Trophoblast cell (in vitro differentiated cells and primary cell): Measurements from ENCODE around the gene PGLYRP4.
A peak's percentile ranks its signal among the peaks of the same experiment; 100 is the strongest.

Experiments used
- DNase-seq, 2 donors: peaks; one replicate each; pipeline ENCODE4 v3.0.0-alpha.2; 2016
- H2AFZ ChIP-seq: 2 replicates; pipeline ENCODE4 v1.6.1; 2013; ENCODE audit warnings: low read length, moderate library complexity, mild to moderate bottlenecking; ENCODE audit not compliant: insufficient read depth, poor library complexity
- H2AK5ac ChIP-seq: 2 replicates; pipeline ENCODE4 v1.6.1; 2013; ENCODE audit warnings: mild to moderate bottlenecking, low read length
- H2BK120ac ChIP-seq: 2 replicates; pipeline ENCODE4 v1.6.1; 2013; ENCODE audit warnings: low read length, mild to moderate bottlenecking, moderate library complexity; ENCODE audit not compliant: insufficient read depth, poor library complexity
- H2BK12ac ChIP-seq: 2 replicates; pipeline ENCODE4 v1.6.1; 2013; ENCODE audit warnings: mild to moderate bottlenecking, low read length, moderate library complexity
- H2BK5ac ChIP-seq: 2 replicates; pipeline ENCODE4 v1.6.1; 2013; ENCODE audit warnings: low read length, low read depth, moderate library complexity, mild to moderate bottlenecking; ENCODE audit not compliant: poor library complexity
- H3K14ac ChIP-seq: 2 replicates; pipeline ENCODE4 v1.6.1; 2013; ENCODE audit warnings: mild to moderate bottlenecking, low read length
- H3K18ac ChIP-seq: 2 replicates; pipeline ENCODE4 v1.6.1; 2013; ENCODE audit warnings: mild to moderate bottlenecking, low read length
- H3K23ac ChIP-seq: 2 replicates; pipeline ENCODE4 v1.6.1; 2013; ENCODE audit warnings: low read length
- H3K27ac ChIP-seq: 2 replicates; pipeline ENCODE4 v1.5.1; 2013; ENCODE audit warnings: low read depth, mild to moderate bottlenecking, inconsistent platforms, low read length, moderate library complexity
- H3K27me3 ChIP-seq: 2 replicates; pipeline ENCODE4 v1.6.1; 2013; ENCODE audit warnings: inconsistent platforms, mild to moderate bottlenecking, low read length, moderate library complexity; ENCODE audit not compliant: insufficient read depth
- H3K36me3 ChIP-seq, 2 experiments: 1 replicate in 1 of 2; 2 replicates in 1 of 2; pipeline ENCODE4 v1.6.1; 2013; ENCODE audit warnings: low read length in 2 of 2, mild to moderate bottlenecking in 2 of 2, moderate library complexity in 1 of 2; ENCODE audit not compliant: insufficient read depth in 2 of 2, control insufficient read depth in 1 of 2
- H3K4ac ChIP-seq: 2 replicates; pipeline ENCODE4 v1.6.1; 2013; ENCODE audit warnings: low read depth, mild to moderate bottlenecking, low read length, moderate library complexity
- H3K4me1 ChIP-seq, 2 experiments: 1 replicate in 1 of 2; 2 replicates in 1 of 2; pipeline ENCODE4 v1.6.1; 2013; ENCODE audit warnings: low read length in 2 of 2, mild to moderate bottlenecking in 2 of 2, moderate library complexity in 1 of 2; ENCODE audit not compliant: insufficient read depth in 2 of 2, control insufficient read depth in 1 of 2
- H3K4me2 ChIP-seq: 2 replicates; pipeline ENCODE4 v1.6.1; 2013; ENCODE audit warnings: inconsistent platforms, mild to moderate bottlenecking, low read length, moderate library complexity
- H3K4me3 ChIP-seq: 2 replicates; pipeline ENCODE4 v1.5.1; 2013; ENCODE audit warnings: mild to moderate bottlenecking, low read depth, low read length, inconsistent platforms
- H3K79me1 ChIP-seq: one replicate; pipeline ENCODE4 v1.6.1; 2013; ENCODE audit warnings: low read length
- H3K79me2 ChIP-seq: 2 replicates; pipeline ENCODE4 v1.6.1; 2013; ENCODE audit warnings: low read length, mild to moderate bottlenecking; ENCODE audit not compliant: control insufficient read depth, insufficient read depth, poor library complexity
- H3K9ac ChIP-seq: 2 replicates; pipeline ENCODE4 v1.6.1; 2013; ENCODE audit warnings: mild to moderate bottlenecking, low read length
- H3K9me3 ChIP-seq: 2 replicates; pipeline ENCODE4 v1.6.1; 2013; ENCODE audit warnings: low read depth, mild to moderate bottlenecking, control low read depth, inconsistent platforms, low read length; ENCODE audit not compliant: insufficient read depth
- H4K12ac ChIP-seq: 2 replicates; pipeline ENCODE4 v1.6.1; 2013; ENCODE audit warnings: low read depth, mild to moderate bottlenecking, low read length, moderate library complexity
- H4K8ac ChIP-seq: 2 replicates; pipeline ENCODE4 v1.6.1; 2013; ENCODE audit warnings: low read depth, mild to moderate bottlenecking, low read length, moderate library complexity
- H4K91ac ChIP-seq: one replicate; pipeline ENCODE4 v1.6.1; 2013; ENCODE audit warnings: low read depth, mild to moderate bottlenecking, low read length, moderate library complexity
- WGBS: extraction: QIAGEN DNeasy Blood & Tissue Kit; methylation state at CpG from one replicate; pipeline ENCODE4 v1.1.7; 2013; ENCODE audit warnings: missing lambda C conversion rate; ENCODE audit not compliant: insufficient read length, insufficient coverage; ENCODE audit errors: extremely low coverage; 5-methylcytosine and 5-hydroxymethylcytosine counted together

PGLYRP4 gene

GRCh38 chr1:153343040-153343681 is 5.5 kb downstream of the PGLYRP4 start:
- peaks cover 14 to 31% of the 10 kb centered on the region in 2 experiments for H3K4me1 ChIP-seq
- no peak overlapping the region for H2AFZ ChIP-seq
- H3K23ac ChIP-seq, result no peak overlapping the region
- H4K12ac ChIP-seq, result no peak overlapping the region
- H3K4me2 ChIP-seq, result no peak overlapping the region
- H3K27ac ChIP-seq, result peak overlapping the region; percentile 42
- no peaks in the 10 kb centered on the region for H3K27me3 ChIP-seq
- H2BK12ac ChIP-seq, result no peak overlapping the region
- H3K4me3 ChIP-seq, result no peak overlapping the region
- no peak overlapping the region for H3K4ac ChIP-seq
- H2BK120ac ChIP-seq, result no peak overlapping the region
- DNase-seq, result no peak
- no peak overlapping the region for H3K14ac ChIP-seq
- no peaks in the 10 kb centered on the region for H3K9me3 ChIP-seq
- no peak overlapping the region for H4K8ac ChIP-seq
- no peak overlapping the region for H2AK5ac ChIP-seq
- no peaks in the 10 kb centered on the region for H3K36me3 ChIP-seq
- H3K9ac ChIP-seq, result no peak overlapping the region
- H3K18ac ChIP-seq, result peak overlapping the region; percentile 29
- no CpG with 5 or more reads among the region's 5 CpGs for WGBS
- H3K79me2 ChIP-seq, result no peaks in the 10 kb centered on the region
- peak overlapping the region; percentile 23 for H2BK5ac ChIP-seq
- peaks cover 5% of the 10 kb centered on the region for H3K79me1 ChIP-seq
- H4K91ac ChIP-seq, result peak overlapping the region; percentile 42

- Histone ChIP-seq H3K23ac (no peak overlapping the region), H2BK120ac (no peak overlapping the region), H4K12ac (no peak overlapping the region), H3K18ac (no peak overlapping the region), H3K9me3 (no peaks in the 10 kb centered on the region), H2BK12ac (no peak overlapping the region), H3K9ac (no peak overlapping the region), H3K27me3 (no peaks in the 10 kb centered on the region), H2AK5ac (no peak overlapping the region), H2AFZ (no peak overlapping the region), H3K4me2 (no peak overlapping the region), H3K36me3 (no peaks in the 10 kb centered on the region), H4K91ac (no peak overlapping the region), H3K4me1 (peaks cover 18 to 36% of the 10 kb centered on the region in 2 experiments), H4K8ac (no peak overlapping the region), H3K14ac (no peak overlapping the region), H3K27ac (no peak overlapping the region), H3K4ac (no peak overlapping the region), H3K79me1 (peaks cover 5% of the 10 kb centered on the region), H3K79me2 (no peaks in the 10 kb centered on the region), H2BK5ac (no peak overlapping the region), H3K4me3 (no peak overlapping the region)
- no peak for DNase-seq
- no CpG with 5 or more reads among the region's 3 CpGs for WGBS
Measured at GRCh38 chr1:153342178-153342577, 6.5 kb downstream of the PGLYRP4 start.

DNA sequence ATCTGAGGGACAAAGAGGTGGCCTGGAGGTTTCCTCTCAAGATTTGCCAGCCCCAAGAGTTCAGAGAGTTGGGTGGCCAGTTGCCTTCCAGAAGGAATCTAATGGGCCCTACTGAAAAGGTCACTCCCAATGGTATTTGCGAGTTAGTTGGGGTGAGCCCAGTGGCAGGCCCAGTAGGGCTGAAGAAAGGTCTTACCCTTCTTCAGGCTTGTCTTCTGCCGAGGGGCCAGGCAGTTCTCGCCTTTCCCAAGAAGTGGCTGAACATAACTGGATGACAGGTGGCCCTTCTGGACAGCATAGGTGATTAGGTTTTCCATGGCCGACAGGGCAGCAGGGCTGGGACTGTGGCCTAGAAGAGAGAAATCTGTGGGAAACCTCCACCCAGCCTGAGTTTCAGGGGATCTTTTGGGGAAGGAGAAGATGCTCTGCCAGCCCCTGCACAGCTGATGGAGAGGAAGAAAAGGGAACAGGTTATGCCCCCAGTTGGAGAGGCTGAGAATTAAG is 7.2 kb downstream of the PGLYRP4 start:
- Histone ChIP-seq H3K4me1 (peaks cover 18 to 36% of the 10 kb centered on the region in 2 experiments), H3K4ac (no peak overlapping the region), H4K12ac (no peak overlapping the region), H3K14ac (peak overlapping the region; percentile 17), H3K27me3 (no peaks in the 10 kb centered on the region), H3K4me3 (no peak overlapping the region), H2AK5ac (no peak overlapping the region), H3K4me2 (no peak overlapping the region), H3K23ac (no peak overlapping the region), H3K79me1 (peaks cover 5% of the 10 kb centered on the region), H3K79me2 (no peaks in the 10 kb centered on the region), H3K9me3 (no peaks in the 10 kb centered on the region), H3K18ac (peak overlapping the region; percentile 46), H4K91ac (peak overlapping the region; percentile 25), H3K9ac (no peak overlapping the region), H2BK12ac (peak overlapping the region; percentile 11), H3K36me3 (no peaks in the 10 kb centered on the region), H2BK5ac (peak overlapping the region; percentile 37), H4K8ac (no peak overlapping the region), H2BK120ac (peak overlapping the region; percentile 61), H3K27ac (peak overlapping the region; percentile 47), H2AFZ (no peak overlapping the region)
- WGBS, result no CpG with 5 or more reads among the region's 4 CpGs
- no peak for DNase-seq

DNA sequence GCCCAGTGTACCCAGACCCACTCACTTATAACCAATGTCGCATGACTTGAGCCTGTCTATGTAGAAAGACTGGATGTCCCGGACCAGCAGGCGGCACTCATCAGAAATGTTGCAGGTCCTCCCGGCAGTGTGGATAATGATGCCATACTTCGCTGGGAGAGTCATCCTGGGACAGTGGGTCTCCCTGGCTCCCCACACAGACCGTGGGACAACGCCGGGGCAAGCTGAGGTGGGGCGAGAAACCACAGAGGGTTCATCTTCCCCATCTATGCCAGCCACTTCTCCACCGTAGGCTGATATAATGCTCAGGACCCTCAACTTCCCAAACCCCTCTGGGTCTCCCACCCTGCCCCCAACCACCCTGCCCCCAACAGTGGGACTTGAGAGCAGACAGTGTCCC is 8.3 kb downstream of the PGLYRP4 start:
- DNase-seq, result no peak
- H3K27ac ChIP-seq, result no peak overlapping the region
- no peak overlapping the region for H3K4ac ChIP-seq
- H3K4me1 ChIP-seq, result peaks cover 18 to 36% of the 10 kb centered on the region in 2 experiments
- H2BK12ac ChIP-seq, result no peak overlapping the region
- H3K36me3 ChIP-seq, result no peaks in the 10 kb centered on the region
- H2BK120ac ChIP-seq, result no peak overlapping the region
- H3K14ac ChIP-seq, result no peak overlapping the region
- H4K91ac ChIP-seq, result peak overlapping the region; percentile 34
- no peak overlapping the region for H4K12ac ChIP-seq
- no peaks in the 10 kb centered on the region for H3K79me2 ChIP-seq
- no peak overlapping the region for H3K23ac ChIP-seq
- no peak overlapping the region for H3K9ac ChIP-seq
- no peak overlapping the region for H3K18ac ChIP-seq
- H3K79me1 ChIP-seq, result peaks cover 5% of the 10 kb centered on the region
- no peak overlapping the region for H3K4me2 ChIP-seq
- no peak overlapping the region for H2AK5ac ChIP-seq
- H2AFZ ChIP-seq, result no peak overlapping the region
- H2BK5ac ChIP-seq, result no peak overlapping the region
- H4K8ac ChIP-seq, result no peak overlapping the region
- whole genome bisulfite sequencing, result no CpG with 5 or more reads among the region's 10 CpGs
- no peaks in the 10 kb centered on the region for H3K9me3 ChIP-seq
- H3K27me3 ChIP-seq, result no peaks in the 10 kb centered on the region
- H3K4me3 ChIP-seq, result no peak overlapping the region
